NT2/D1 (cell line): Measurements from ENCODE around the gene SYNPO.

Experiments used
- SUZ12 ChIP-seq: IDR thresholded peaks from 2 replicates; pipeline ENCODE4 v1.6.1; 2011; ENCODE audit not compliant: insufficient read length, insufficient read depth; ENCODE audit errors: extremely low read depth
- YY1 ChIP-seq: IDR thresholded peaks from 2 replicates; pipeline ENCODE4 v1.6.1; 2011; ENCODE audit not compliant: insufficient read length, insufficient read depth
- ZNF274 ChIP-seq: IDR thresholded peaks from 2 replicates; pipeline ENCODE4 v1.6.1; 2011; ENCODE audit warnings: mild to moderate bottlenecking, low read depth, low read length

DNA sequence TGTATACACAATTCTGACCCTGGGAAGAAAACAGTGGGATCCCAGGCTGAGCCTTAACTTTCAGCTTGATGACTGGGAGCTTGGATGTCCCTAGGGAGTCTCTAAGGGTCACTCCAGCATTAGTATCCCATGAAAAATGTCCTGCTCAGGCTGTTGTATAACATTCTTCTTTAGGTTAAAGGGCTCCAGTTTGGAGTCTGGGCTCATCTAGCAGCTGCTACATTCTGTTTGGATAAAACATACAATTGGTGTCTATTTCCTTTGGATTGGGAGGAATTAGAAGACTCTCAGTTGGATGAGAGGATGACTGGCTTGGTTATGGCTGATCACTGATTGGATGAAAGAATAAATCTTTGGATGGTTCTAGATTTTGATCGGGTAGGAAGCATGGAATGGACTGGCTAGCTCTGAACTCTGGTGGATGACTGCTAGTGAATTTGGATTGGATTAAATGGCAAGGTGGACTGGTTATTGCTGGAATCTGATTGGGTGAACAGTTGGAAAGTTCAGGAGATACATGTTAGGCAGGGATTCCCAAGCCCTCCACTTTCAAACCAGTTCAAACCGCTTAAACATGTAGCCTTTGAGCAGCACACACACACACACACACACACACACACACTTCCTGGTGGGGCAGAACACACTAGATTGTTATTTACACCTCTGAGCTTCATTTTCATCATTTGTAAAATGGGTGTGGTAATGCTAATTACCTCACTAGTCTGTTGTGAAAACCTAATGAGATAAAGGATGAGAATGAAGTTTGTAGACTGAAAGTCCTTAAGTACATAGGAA, 13.5 kb downstream of the SYNPO start:
- TF ChIP-seq ZNF274 (no peak), SUZ12 (no peak), YY1 (no peak)
